WTC11 (cell line): ENCODE measurements around the gene AGBL4. TPM values are rescaled to one million over a fixed set of nuclear protein-coding genes. Genes with fewer than 3 reads are reported as not detected.
"Not testable (repeated sequence)": the region's sequence is repeated elsewhere in the genome, so short reads cannot be mapped to it uniquely, and the experiment has no call there.

Source experiments
- ATAC-seq: fragments of 200-7000 bp; cut with Tn5 transposase; 2 replicates; pipeline ENCODE4 v1.10.0; 2021; ENCODE audit warnings: mild to moderate bottlenecking, moderate library complexity
- CTCF ChIA-PET: fragments of 300-600 bp; sonication (Branson Sonifier 250); formaldehyde crosslinking; loops from one replicate; lab custom pipeline; 2021; ENCODE audit warnings: antibody characterized with exemption; lab: Charles Lee
- POLR2A ChIA-PET: fragments of 350-600 bp; sonication (Branson Sonifier 250); formaldehyde crosslinking; loops from one replicate; lab custom pipeline; 2021; ENCODE audit warnings: antibody characterized with exemption; lab: Charles Lee
- DNase-seq: peaks from one replicate; pipeline ENCODE4 v3.0.0; 2021; ENCODE audit warnings: low spot score
- H3K27ac Mint-ChIP-seq: 2 replicates; pipeline ENCODE4 v1.8.0; 2021; ENCODE audit warnings: mixed read lengths
- H3K27me3 Mint-ChIP-seq: 2 replicates; pipeline ENCODE4 v1.8.0; 2021; ENCODE audit warnings: low read depth, mild to moderate bottlenecking, moderate library complexity, mixed read lengths
- H3K36me3 Mint-ChIP-seq: 2 replicates; pipeline ENCODE4 v1.8.0; 2021; ENCODE audit warnings: mixed read lengths
- H3K4me1 Mint-ChIP-seq: 2 replicates; pipeline ENCODE4 v1.8.0; 2022; ENCODE audit warnings: mixed read lengths
- H3K4me3 Mint-ChIP-seq: 2 replicates; pipeline ENCODE4 v1.8.0; 2021; ENCODE audit warnings: mild to moderate bottlenecking, moderate library complexity, mixed read lengths
- H3K9me3 Mint-ChIP-seq: 2 replicates; pipeline ENCODE4 v1.8.0; 2021; ENCODE audit warnings: mixed read lengths
- ETV6 ChIP-seq: sonication (generic); formaldehyde crosslinking; IDR thresholded peaks from 2 replicates; pipeline ENCODE4 v1.8.1; 2022; ENCODE audit warnings: mild to moderate bottlenecking, missing genetic modification reagents
- FOXK1 ChIP-seq: sonication (generic); formaldehyde crosslinking; IDR thresholded peaks from 2 replicates; pipeline ENCODE4 v1.8.0; 2022; ENCODE audit warnings: mild to moderate bottlenecking, moderate library complexity, missing genetic modification reagents
- FOXP1 ChIP-seq: sonication (generic); formaldehyde crosslinking; IDR thresholded peaks from 2 replicates; pipeline ENCODE4 v1.8.0; 2022; ENCODE audit warnings: missing genetic modification reagents, mild to moderate bottlenecking, moderate library complexity, borderline replicate concordance
- GRHL2 ChIP-seq: fragments of 250-450 bp; sonication (Bioruptor Pico); IDR thresholded peaks from 2 replicates; pipeline ENCODE4 v1.8.0; 2022; ENCODE audit warnings: mild to moderate bottlenecking, moderate library complexity; ENCODE audit not compliant: insufficient replicate concordance, severe bottlenecking
- MXD4 ChIP-seq: fragments of 250-450 bp; sonication (Bioruptor Pico); IDR thresholded peaks from 2 replicates; pipeline ENCODE4 v1.8.0; 2021; ENCODE audit warnings: mild to moderate bottlenecking, moderate library complexity, borderline replicate concordance
- MYBL2 ChIP-seq: sonication (generic); formaldehyde crosslinking; IDR thresholded peaks from 2 replicates; pipeline ENCODE4 v1.8.1; 2023; ENCODE audit warnings: mild to moderate bottlenecking, moderate library complexity, missing genetic modification reagents
- NFATC4 ChIP-seq: fragments of 250-450 bp; sonication (Bioruptor Pico); IDR thresholded peaks from 2 replicates; pipeline ENCODE4 v1.9.0; 2021; ENCODE audit warnings: mild to moderate bottlenecking
- NFYB ChIP-seq: sonication (generic); formaldehyde crosslinking; conservative IDR thresholded peaks from 2 replicates; pipeline ENCODE4 v1.8.0; 2022; ENCODE audit warnings: low read depth, missing genetic modification reagents
- NR2C2 ChIP-seq: sonication (generic); formaldehyde crosslinking; IDR thresholded peaks from 2 replicates; pipeline ENCODE4 v1.8.0; 2022; ENCODE audit warnings: mild to moderate bottlenecking, missing genetic modification reagents
- PRRX2 ChIP-seq: fragments of 250-450 bp; sonication (Bioruptor Pico); IDR thresholded peaks from 2 replicates; pipeline ENCODE4 v1.8.0; 2021; ENCODE audit warnings: mild to moderate bottlenecking
- RORB ChIP-seq: fragments of 250-450 bp; sonication (Bioruptor Pico); IDR thresholded peaks from 2 replicates; pipeline ENCODE4 v1.9.0; 2021; ENCODE audit warnings: mild to moderate bottlenecking
- TEAD4 ChIP-seq: sonication (generic); formaldehyde crosslinking; IDR thresholded peaks from 2 replicates; pipeline ENCODE4 v1.8.0; 2022; ENCODE audit warnings: mild to moderate bottlenecking, missing genetic modification reagents
- ZNF219 ChIP-seq: sonication (generic); formaldehyde crosslinking; IDR thresholded peaks from 2 replicates; pipeline ENCODE4 v1.8.0; 2023; ENCODE audit warnings: missing genetic modification reagents, mild to moderate bottlenecking, borderline replicate concordance
- ZNF232 ChIP-seq: sonication (generic); formaldehyde crosslinking; IDR thresholded peaks from 2 replicates; pipeline ENCODE4 v1.8.0; 2022; ENCODE audit warnings: mild to moderate bottlenecking, missing genetic modification reagents
- total RNA-seq: library from RNA; stranded (reverse); gene quantifications from 3 replicates; pipeline ENCODE4 v1.2.3, GENCODE V29; 2021
- TF ChIP-seq, protein P1 (sequence below): sonication (generic); formaldehyde crosslinking; IDR thresholded peaks from 2 replicates; pipeline ENCODE4 v1.8.1; 2022; ENCODE audit warnings: mild to moderate bottlenecking, missing genetic modification reagents, moderate library complexity, borderline replicate concordance
- TF ChIP-seq, protein P2 (sequence below): sonication (generic); formaldehyde crosslinking; conservative IDR thresholded peaks from 2 replicates; pipeline ENCODE4 v1.8.1; 2022; ENCODE audit warnings: mild to moderate bottlenecking, missing genetic modification reagents
- TF ChIP-seq, protein P3 (sequence below): sonication (generic); formaldehyde crosslinking; IDR thresholded peaks from 2 replicates; pipeline ENCODE4 v1.8.1; 2022; ENCODE audit warnings: low read depth, missing genetic modification reagents, borderline replicate concordance
- TF ChIP-seq, protein P4 (sequence below): sonication (generic); formaldehyde crosslinking; IDR thresholded peaks from 2 replicates; pipeline ENCODE4 v1.8.0; 2022; ENCODE audit warnings: mild to moderate bottlenecking, missing genetic modification reagents
- TF ChIP-seq, protein P5 (sequence below): sonication (generic); formaldehyde crosslinking; IDR thresholded peaks from 2 replicates; pipeline ENCODE4 v1.8.1; 2022; ENCODE audit warnings: low read depth, mild to moderate bottlenecking, moderate library complexity, missing genetic modification reagents, borderline replicate concordance
- TF ChIP-seq, protein P6 (sequence below): fragments of 250-450 bp; sonication (Bioruptor Pico); IDR thresholded peaks from 2 replicates; pipeline ENCODE4 v1.9.0; 2021; ENCODE audit warnings: moderate library complexity, mild to moderate bottlenecking, inconsistent platforms, borderline replicate concordance
- TF ChIP-seq, protein P7 (sequence below): fragments of 250-450 bp; sonication (Bioruptor Pico); IDR thresholded peaks from 2 replicates; pipeline ENCODE4 v1.8.0; 2021; ENCODE audit warnings: mild to moderate bottlenecking

Gene AGBL4
- total RNA-seq, 1 experiment from 2014 or later, result 0.87 TPM

DNA sequence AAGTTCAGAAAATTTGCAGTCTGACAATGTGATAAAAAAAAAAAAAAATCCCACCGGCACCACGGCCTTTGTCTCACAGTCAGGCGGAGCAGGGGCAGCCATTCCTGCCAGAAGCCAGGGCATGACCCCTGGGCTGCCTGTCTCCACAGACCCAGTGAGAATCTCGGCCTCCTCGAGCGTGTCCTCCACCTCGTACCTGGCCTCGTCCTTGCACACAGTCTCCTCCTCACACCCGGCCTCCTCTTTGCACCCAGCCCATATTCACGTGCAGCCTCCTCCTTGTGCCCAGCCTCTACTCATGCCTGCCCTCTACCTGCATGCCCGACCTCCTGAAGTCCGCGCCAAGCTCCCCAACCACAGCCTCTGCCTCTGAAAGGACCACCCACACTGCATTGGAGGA is 182.0 kb downstream of the AGBL4 start (continued):
- TF ChIP-seq, protein P1, sequence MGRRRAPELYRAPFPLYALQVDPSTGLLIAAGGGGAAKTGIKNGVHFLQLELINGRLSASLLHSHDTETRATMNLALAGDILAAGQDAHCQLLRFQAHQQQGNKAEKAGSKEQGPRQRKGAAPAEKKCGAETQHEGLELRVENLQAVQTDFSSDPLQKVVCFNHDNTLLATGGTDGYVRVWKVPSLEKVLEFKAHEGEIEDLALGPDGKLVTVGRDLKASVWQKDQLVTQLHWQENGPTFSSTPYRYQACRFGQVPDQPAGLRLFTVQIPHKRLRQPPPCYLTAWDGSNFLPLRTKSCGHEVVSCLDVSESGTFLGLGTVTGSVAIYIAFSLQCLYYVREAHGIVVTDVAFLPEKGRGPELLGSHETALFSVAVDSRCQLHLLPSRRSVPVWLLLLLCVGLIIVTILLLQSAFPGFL (CRISPR knock-in tag), result no peak
- TF ChIP-seq, protein P2, sequence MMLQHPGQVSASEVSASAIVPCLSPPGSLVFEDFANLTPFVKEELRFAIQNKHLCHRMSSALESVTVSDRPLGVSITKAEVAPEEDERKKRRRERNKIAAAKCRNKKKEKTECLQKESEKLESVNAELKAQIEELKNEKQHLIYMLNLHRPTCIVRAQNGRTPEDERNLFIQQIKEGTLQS (CRISPR knock-in tag), result no peak
- TF ChIP-seq MXD4 (CRISPR knock-in tag), result no peak

DNA sequence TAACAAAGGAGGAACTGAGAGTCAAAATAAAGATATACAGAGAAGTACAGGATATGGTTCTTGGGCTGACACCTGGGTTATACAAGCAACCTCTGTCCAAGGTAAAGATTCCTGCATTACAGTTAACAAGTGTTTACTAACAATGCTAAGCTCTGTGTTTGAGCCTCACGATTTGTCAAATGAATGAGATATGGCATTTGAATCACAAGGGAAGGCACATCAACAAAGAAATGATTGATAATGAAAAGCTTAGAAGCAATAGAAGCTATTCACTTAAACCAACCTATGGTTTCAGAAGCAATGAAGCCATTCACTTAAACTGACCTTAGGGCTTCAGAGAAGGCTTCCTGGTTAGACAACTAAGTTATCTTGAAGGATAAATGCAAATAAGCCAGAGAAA is 199.5 kb downstream of the AGBL4 start:
- TF ChIP-seq GRHL2 (CRISPR knock-in tag) (no peak), RORB (CRISPR knock-in tag) (no peak), ETV6 (CRISPR knock-in tag) (no peak), ZNF219 (CRISPR knock-in tag) (no peak), FOXK1 (CRISPR knock-in tag) (no peak)
- TF ChIP-seq, protein P3, sequence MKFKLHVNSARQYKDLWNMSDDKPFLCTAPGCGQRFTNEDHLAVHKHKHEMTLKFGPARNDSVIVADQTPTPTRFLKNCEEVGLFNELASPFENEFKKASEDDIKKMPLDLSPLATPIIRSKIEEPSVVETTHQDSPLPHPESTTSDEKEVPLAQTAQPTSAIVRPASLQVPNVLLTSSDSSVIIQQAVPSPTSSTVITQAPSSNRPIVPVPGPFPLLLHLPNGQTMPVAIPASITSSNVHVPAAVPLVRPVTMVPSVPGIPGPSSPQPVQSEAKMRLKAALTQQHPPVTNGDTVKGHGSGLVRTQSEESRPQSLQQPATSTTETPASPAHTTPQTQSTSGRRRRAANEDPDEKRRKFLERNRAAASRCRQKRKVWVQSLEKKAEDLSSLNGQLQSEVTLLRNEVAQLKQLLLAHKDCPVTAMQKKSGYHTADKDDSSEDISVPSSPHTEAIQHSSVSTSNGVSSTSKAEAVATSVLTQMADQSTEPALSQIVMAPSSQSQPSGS, result no peak
- TF ChIP-seq, protein P4, sequence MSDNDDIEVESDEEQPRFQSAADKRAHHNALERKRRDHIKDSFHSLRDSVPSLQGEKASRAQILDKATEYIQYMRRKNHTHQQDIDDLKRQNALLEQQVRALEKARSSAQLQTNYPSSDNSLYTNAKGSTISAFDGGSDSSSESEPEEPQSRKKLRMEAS (CRISPR knock-in tag), result no peak
- TF ChIP-seq, protein P5, sequence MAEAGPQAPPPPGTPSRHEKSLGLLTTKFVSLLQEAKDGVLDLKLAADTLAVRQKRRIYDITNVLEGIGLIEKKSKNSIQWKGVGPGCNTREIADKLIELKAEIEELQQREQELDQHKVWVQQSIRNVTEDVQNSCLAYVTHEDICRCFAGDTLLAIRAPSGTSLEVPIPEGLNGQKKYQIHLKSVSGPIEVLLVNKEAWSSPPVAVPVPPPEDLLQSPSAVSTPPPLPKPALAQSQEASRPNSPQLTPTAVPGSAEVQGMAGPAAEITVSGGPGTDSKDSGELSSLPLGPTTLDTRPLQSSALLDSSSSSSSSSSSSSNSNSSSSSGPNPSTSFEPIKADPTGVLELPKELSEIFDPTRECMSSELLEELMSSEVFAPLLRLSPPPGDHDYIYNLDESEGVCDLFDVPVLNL (CRISPR knock-in tag), result no peak
- TF ChIP-seq, protein P6, sequence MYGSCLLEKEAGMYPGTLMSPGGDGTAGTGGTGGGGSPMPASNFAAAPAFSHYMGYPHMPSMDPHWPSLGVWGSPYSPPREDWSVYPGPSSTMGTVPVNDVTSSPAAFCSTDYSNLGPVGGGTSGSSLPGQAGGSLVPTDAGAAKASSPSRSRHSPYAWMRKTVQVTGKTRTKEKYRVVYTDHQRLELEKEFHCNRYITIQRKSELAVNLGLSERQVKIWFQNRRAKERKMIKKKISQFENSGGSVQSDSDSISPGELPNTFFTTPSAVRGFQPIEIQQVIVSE (CRISPR knock-in tag), result no peak
- TF ChIP-seq, all 79 proteins: peak for 0
- Mint-ChIP-seq H3K36me3 (peaks cover 3% of the 10 kb centered on the region), H3K4me3 (no peak overlapping the region), H3K27me3 (no peaks in the 10 kb centered on the region), H3K9me3 (peaks cover 31% of the 10 kb centered on the region), H3K4me1 (peaks cover 11% of the 10 kb centered on the region; the same call in 1 of the 2 replicates), H3K27ac (no peak overlapping the region)
- ChIA-PET CTCF (no interaction called here), POLR2A (no interaction called here)
- ATAC-seq (no peak), DNase-seq (no peak)

DNA sequence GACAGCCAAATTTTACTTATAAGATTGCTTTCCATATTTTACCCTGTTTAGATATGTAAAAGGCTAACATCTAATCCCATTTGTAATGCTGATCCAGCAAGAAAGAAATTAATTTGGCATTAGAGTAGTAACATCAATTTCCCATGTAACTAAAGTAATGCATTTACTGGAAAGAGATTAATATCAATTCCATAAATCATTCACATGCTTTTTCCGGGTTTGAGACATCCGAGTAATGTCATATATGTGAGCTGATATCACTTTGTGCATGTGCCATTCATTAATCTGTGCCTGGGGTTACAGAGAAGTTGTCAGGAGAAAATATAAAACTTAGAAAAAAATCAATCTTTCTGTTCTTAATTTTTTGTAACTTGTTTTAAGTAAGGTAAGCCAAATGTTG is 206.1 kb downstream of the AGBL4 start:
- ChIA-PET CTCF (no interaction called here), POLR2A (interaction anchor here (0.7 kb wide), 1 partner anchor 9 kb away, joined by 5 read pairs; no protein-coding TSS in a partner anchor)
- Mint-ChIP-seq H3K27me3 (no peaks in the 10 kb centered on the region), H3K4me1 (no peaks in the 10 kb centered on the region), H3K36me3 (no peaks in the 10 kb centered on the region; the same call in 1 of the 2 replicates), H3K9me3 (peaks cover 43% of the 10 kb centered on the region), H3K4me3 (no peak overlapping the region), H3K27ac (no peak overlapping the region)
- DNase-seq (no peak), ATAC-seq (no peak)
- TF ChIP-seq, protein P1 (CRISPR knock-in tag), result no peak
- TF ChIP-seq FOXP1, result no peak
- TF ChIP-seq NR2C2 (CRISPR knock-in tag), result no peak
- no peak for TF ChIP-seq ZNF232 (CRISPR knock-in tag)
- TF ChIP-seq MYBL2 (CRISPR knock-in tag), result no peak
- no peak for TF ChIP-seq NFATC4
- no peak for TF ChIP-seq NFYB
- TF ChIP-seq TEAD4, result no peak
- TF ChIP-seq, protein P7, sequence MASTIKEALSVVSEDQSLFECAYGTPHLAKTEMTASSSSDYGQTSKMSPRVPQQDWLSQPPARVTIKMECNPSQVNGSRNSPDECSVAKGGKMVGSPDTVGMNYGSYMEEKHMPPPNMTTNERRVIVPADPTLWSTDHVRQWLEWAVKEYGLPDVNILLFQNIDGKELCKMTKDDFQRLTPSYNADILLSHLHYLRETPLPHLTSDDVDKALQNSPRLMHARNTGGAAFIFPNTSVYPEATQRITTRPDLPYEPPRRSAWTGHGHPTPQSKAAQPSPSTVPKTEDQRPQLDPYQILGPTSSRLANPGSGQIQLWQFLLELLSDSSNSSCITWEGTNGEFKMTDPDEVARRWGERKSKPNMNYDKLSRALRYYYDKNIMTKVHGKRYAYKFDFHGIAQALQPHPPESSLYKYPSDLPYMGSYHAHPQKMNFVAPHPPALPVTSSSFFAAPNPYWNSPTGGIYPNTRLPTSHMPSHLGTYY, result no peak
- TF ChIP-seq, protein P6 (CRISPR knock-in tag), result no peak
- TF ChIP-seq PRRX2, result no peak
- TF ChIP-seq, all 79 proteins: peak for 0

DNA sequence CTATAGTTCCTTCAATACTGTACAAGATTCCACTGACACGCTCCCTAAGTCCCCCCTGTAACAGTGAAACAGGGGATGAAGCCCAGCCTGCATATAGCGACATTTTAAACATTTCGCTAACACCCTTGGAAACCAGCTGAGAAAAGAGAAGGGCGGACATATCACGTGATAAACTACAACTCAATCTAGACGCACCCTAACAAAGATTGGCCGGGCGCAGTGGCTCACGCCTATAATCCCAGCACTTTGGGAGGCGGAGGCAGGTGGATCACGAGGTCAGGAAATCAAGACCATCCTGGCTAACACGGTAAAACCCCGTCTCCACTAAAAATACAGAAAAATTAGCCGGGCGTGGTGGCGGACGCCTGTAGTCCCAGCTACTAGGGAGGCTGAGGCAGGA is 236.7 kb downstream of the AGBL4 start:
- not testable (repeated sequence) for H3K36me3 Mint-ChIP-seq, H3K27ac Mint-ChIP-seq, ATAC-seq, H3K4me3 Mint-ChIP-seq, H3K27me3 Mint-ChIP-seq, H3K4me1 Mint-ChIP-seq, DNase-seq
- peaks cover 32% of the 10 kb centered on the region for H3K9me3 Mint-ChIP-seq
- ChIA-PET CTCF (interaction anchor here (1.4 kb wide), 1 partner anchor 136 kb away, joined by 3 read pairs; no protein-coding TSS in a partner anchor), POLR2A (interaction anchor here (0.7 kb wide), 1 partner anchor 74 kb away, joined by 5 read pairs; no protein-coding TSS in a partner anchor)
